IMR-90 (cell line): ENCODE data around the gene PCDHGA6. TPM values are rescaled to one million over a fixed set of nuclear protein-coding genes. Genes with fewer than 3 reads are reported as not detected.

Experiments used
- ATAC-seq: fragments of 200-7000 bp; cut with Tn5 transposase; 2 replicates; pipeline ENCODE4 v1.9.1; 2020; ENCODE audit warnings: low read depth, mild to moderate bottlenecking, moderate library complexity
- BruUV-seq: library from RNA; stranded (reverse); fragments of 400-500 nt; replicated peaks from 2 replicates; lab custom pipeline; 2021; lab: Mats Ljungman, UMichigan
- CTCF ChIA-PET: fragments of 300-600 bp; formaldehyde crosslinking; extraction: SDS; loops from one replicate; lab custom pipeline; 2021; ENCODE audit warnings: antibody characterized with exemption; lab: Yijun Ruan, JAX
- POLR2A ChIA-PET: fragments of 300-600 bp; sonication (Branson Sonifier 250); formaldehyde crosslinking; loops from one replicate; lab custom pipeline; 2022; ENCODE audit warnings: antibody characterized with exemption; ENCODE audit not compliant: unreplicated experiment; lab: Charles Lee
- DNase-seq: peaks from one replicate; pipeline ENCODE4 v3.0.0; 2013
- H2AFZ ChIP-seq: replicated peaks from 2 replicates; pipeline ENCODE3; 2013; ENCODE audit warnings: low read length, mild to moderate bottlenecking; ENCODE audit not compliant: poor library complexity
- H2AK5ac ChIP-seq: 2 replicates; pipeline ENCODE4 v1.6.1; 2013; ENCODE audit warnings: low read depth, low read length, inconsistent platforms
- H2AK9ac ChIP-seq: replicated peaks from 2 replicates; pipeline ENCODE3; 2013; ENCODE audit warnings: mild to moderate bottlenecking, low read depth, low read length, moderate library complexity; ENCODE audit not compliant: poor library complexity
- H2BK120ac ChIP-seq: 2 replicates; pipeline ENCODE4 v1.6.1; 2013; ENCODE audit warnings: low read depth, low read length, inconsistent platforms
- H2BK15ac ChIP-seq: 3 replicates; pipeline ENCODE4 v1.6.1; 2013; ENCODE audit warnings: low read depth, low read length, inconsistent platforms
- H2BK20ac ChIP-seq: 2 replicates; pipeline ENCODE4 v1.6.1; 2013; ENCODE audit warnings: low read depth, mild to moderate bottlenecking, inconsistent platforms, low read length, moderate library complexity
- H2BK5ac ChIP-seq: 2 replicates; pipeline ENCODE4 v1.6.1; 2013; ENCODE audit warnings: mild to moderate bottlenecking, low read depth, low read length, inconsistent platforms; ENCODE audit not compliant: poor library complexity, severe bottlenecking
- H3K14ac ChIP-seq: replicated peaks from 2 replicates; pipeline ENCODE4 v1.6.1; 2013; ENCODE audit warnings: low read depth, low read length, inconsistent platforms
- H3K18ac ChIP-seq: 2 replicates; pipeline ENCODE4 v1.6.1; 2013; ENCODE audit warnings: low read depth, low read length, control low read depth
- H3K23ac ChIP-seq: 2 replicates; pipeline ENCODE4 v1.6.1; 2013; ENCODE audit warnings: low read depth, low read length, inconsistent platforms
- H3K27ac ChIP-seq: 2 replicates; pipeline ENCODE4 v1.5.1; 2013; ENCODE audit warnings: mild to moderate bottlenecking, control low read depth, low read length; ENCODE audit not compliant: insufficient read depth
- H3K27me3 ChIP-seq: 2 replicates; pipeline ENCODE4 v1.6.1; 2013; ENCODE audit warnings: low read length; ENCODE audit not compliant: control insufficient read depth, insufficient read depth
- H3K36me3 ChIP-seq: 2 replicates; pipeline ENCODE4 v1.6.1; 2013; ENCODE audit warnings: low read length, mixed read lengths; ENCODE audit not compliant: control insufficient read depth, insufficient read depth
- H3K4ac ChIP-seq: 2 replicates; pipeline ENCODE4 v1.6.1; 2013; ENCODE audit warnings: low read depth, low read length, inconsistent platforms
- H3K4me1 ChIP-seq: 2 replicates; pipeline ENCODE4 v1.6.1; 2013; ENCODE audit warnings: low read length, mixed read lengths; ENCODE audit not compliant: control insufficient read depth, insufficient read depth
- H3K4me2 ChIP-seq: 2 replicates; pipeline ENCODE4 v1.6.1; 2013; ENCODE audit warnings: low read depth, mild to moderate bottlenecking, control low read depth, low read length, moderate library complexity
- H3K4me3 ChIP-seq: 2 replicates; pipeline ENCODE4 v1.5.1; 2013; ENCODE audit warnings: low read depth, mild to moderate bottlenecking, control low read depth, low read length, moderate library complexity; ENCODE audit not compliant: insufficient read depth
- H3K56ac ChIP-seq: 2 replicates; pipeline ENCODE4 v1.6.1; 2013; ENCODE audit warnings: low read length, inconsistent platforms; ENCODE audit not compliant: insufficient read depth; ENCODE audit errors: extremely low read depth
- H3K79me1 ChIP-seq, 2 experiments: 2 replicates each; pipeline ENCODE4 v1.6.1; 2013; ENCODE audit warnings: low read length in 2 of 2, inconsistent platforms in 1 of 2, low read depth in 1 of 2
- H3K9ac ChIP-seq: 2 replicates; pipeline ENCODE4 v1.6.1; 2013; ENCODE audit warnings: low read depth, low read length, control low read depth
- H3K9me1 ChIP-seq: 2 replicates; pipeline ENCODE4 v1.6.1; 2013; ENCODE audit warnings: low read length, inconsistent platforms; ENCODE audit not compliant: insufficient read depth
- H3K9me3 ChIP-seq: 2 replicates; pipeline ENCODE4 v1.6.1; 2013; ENCODE audit warnings: low read length; ENCODE audit not compliant: control insufficient read depth, insufficient read depth
- H4K20me1 ChIP-seq: 2 replicates; pipeline ENCODE4 v1.6.1; 2013; ENCODE audit warnings: low read length, inconsistent platforms; ENCODE audit not compliant: insufficient read depth
- H4K5ac ChIP-seq: 2 replicates; pipeline ENCODE4 v1.6.1; 2013; ENCODE audit warnings: mild to moderate bottlenecking, low read depth, low read length, control low read depth
- H4K8ac ChIP-seq, 2 experiments: 2 replicates each; pipeline ENCODE4 v1.6.1; 2013; ENCODE audit warnings: low read depth in 2 of 2, low read length in 2 of 2, control low read depth in 1 of 2, inconsistent platforms in 1 of 2
- H4K91ac ChIP-seq: 2 replicates; pipeline ENCODE4 v1.6.1; 2013; ENCODE audit warnings: low read depth, low read length, inconsistent platforms; ENCODE audit not compliant: insufficient read depth
- CEBPB ChIP-seq: IDR thresholded peaks from 2 replicates; pipeline ENCODE4 v1.6.1; 2012; ENCODE audit warnings: low read depth, low read length, improper control_type of control experiment
- CHD1 ChIP-seq: IDR thresholded peaks from 2 replicates; pipeline ENCODE4 v1.6.1; 2012; ENCODE audit warnings: low read depth, low read length, improper control_type of control experiment
- FOS ChIP-seq: fragments of 150-350 bp; IDR thresholded peaks from 2 replicates; pipeline ENCODE4 v1.6.1; 2016; ENCODE audit warnings: low read depth, low read length
- MAFK ChIP-seq: IDR thresholded peaks from 2 replicates; pipeline ENCODE4 v1.6.1; 2012; ENCODE audit warnings: low read depth, low read length, improper control_type of control experiment
- MAZ ChIP-seq: IDR thresholded peaks from 2 replicates; pipeline ENCODE4 v1.6.1; 2012; ENCODE audit warnings: low read depth, mild to moderate bottlenecking, low read length, improper control_type of control experiment, moderate library complexity, borderline replicate concordance
- NFE2L2 ChIP-seq: fragments of 150-350 bp; IDR thresholded peaks from 2 replicates; pipeline ENCODE4 v1.6.1; 2016; ENCODE audit warnings: low read depth, mild to moderate bottlenecking, low read length
- POLR2A ChIP-seq: IDR thresholded peaks from 2 replicates; pipeline ENCODE4 v1.6.1; 2012; ENCODE audit warnings: mild to moderate bottlenecking, low read depth, low read length
- RAD21 ChIP-seq: IDR thresholded peaks from 2 replicates; pipeline ENCODE4 v1.6.1; 2012; ENCODE audit warnings: low read length, improper control_type of control experiment
- SMC3 ChIP-seq: fragments of 150-350 bp; IDR thresholded peaks from 2 replicates; pipeline ENCODE4 v1.6.1; 2016; ENCODE audit warnings: low read depth, mild to moderate bottlenecking, antibody characterized with exemption, low read length, moderate library complexity
- WGBS, 2 experiments: methylation state at CpG; one replicate each; pipeline versions ENCODE4 v1.1.5 to v1.1.7; 2013; ENCODE audit warnings: missing lambda C conversion rate in 2 of 2; ENCODE audit not compliant: insufficient read length in 1 of 2; ENCODE audit errors: extremely low coverage in 2 of 2; 5-methylcytosine and 5-hydroxymethylcytosine counted together
- dilution Hi-C: fragments of 300-500 bp; cut with HindIII; formaldehyde crosslinking; loops from one replicate; pipeline ENCODE4 v1.14.3; 2018; ENCODE audit warnings: low sequenced_read_pairs; ENCODE audit not compliant: unreplicated experiment
- in situ Hi-C: fragments of 300-500 bp; cut with MboI; formaldehyde crosslinking; loops from 3 replicates; pipeline ENCODE4 v1.14.3; 2019; ENCODE audit warnings: low sequenced_read_pairs, inconsistent platforms, mixed read lengths
- intact Hi-C: fragments of 100-400 bp; cut with micrococcal nuclease; formaldehyde crosslinking; loops from 2 replicates; pipeline ENCODE4 v1.10.0; 2022
- polyA plus RNA-seq, 3 experiments: library from polyadenylated mRNA; depleted of rRNA; stranded (reverse); fragments of >200 nt; gene quantifications; 2 replicates each; pipeline ENCODE4 v1.2.3, GENCODE V29; 2012; ENCODE audit warnings: low replicate concordance in 1 of 3
- total RNA-seq: library from RNA; depleted of rRNA; stranded (reverse); fragments of >200 nt; gene quantifications from 2 replicates; pipeline ENCODE4 v1.2.3, GENCODE V29; 2012
- TF ChIP-seq, protein P1 (sequence below): conservative IDR thresholded peaks from 2 replicates; pipeline ENCODE4 v1.5.1; 2012; ENCODE audit warnings: mild to moderate bottlenecking, low read depth, low read length, improper control_type of control experiment

Gene PCDHGA6
- total and polyA plus RNA-seq, 2 of the 4 experiments (the other 2 are of a cell fraction): 4.1 to 4.7 TPM

DNA sequence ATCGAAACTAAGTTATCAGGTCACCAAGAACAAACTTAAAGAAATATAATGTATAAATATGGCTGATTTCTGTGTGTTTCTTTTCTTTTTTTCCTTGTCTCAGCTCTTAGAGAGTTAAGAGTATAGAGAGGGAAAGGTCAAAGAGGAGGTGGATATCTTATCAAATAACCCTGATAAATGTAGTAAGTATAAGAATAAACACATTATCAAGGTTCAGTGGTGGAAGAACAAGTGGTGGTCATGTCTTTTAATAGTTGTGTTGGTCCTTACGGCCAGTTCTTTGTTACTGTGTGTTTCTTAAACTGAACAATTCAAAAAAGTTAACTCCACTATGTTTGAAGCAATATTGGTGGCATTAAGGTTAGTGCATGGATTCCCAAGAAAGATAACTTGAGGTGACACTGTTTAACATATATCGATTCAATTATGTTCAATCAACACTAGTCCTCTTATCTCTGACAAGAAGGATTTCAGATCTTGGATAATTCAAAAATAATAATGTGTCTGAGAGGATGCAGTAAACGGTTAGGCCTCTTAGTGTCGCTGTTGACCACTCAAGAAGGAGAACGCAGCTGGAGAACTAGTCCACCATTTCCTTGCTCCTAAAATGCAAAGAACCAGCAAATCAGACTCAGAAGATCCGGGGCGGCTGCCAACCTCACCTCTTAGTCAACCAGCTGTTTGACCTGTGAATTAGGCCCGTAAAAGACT is 30.3 kb upstream of the PCDHGA6 start, which contains the start of gene PCDHGA3:
PCDHGA3 (plus strand) TSS at position 588 of the 711 bp plus-strand sequence. CDS start 205 bp downstream, outside the sequence.
- no TSS peak for BruUV-seq
- no peak for TF ChIP-seq POLR2A
- TF ChIP-seq RAD21: peak; percentile 49
- TF ChIP-seq FOS: no peak
- no peak for TF ChIP-seq MAFK
- TF ChIP-seq, protein P1, sequence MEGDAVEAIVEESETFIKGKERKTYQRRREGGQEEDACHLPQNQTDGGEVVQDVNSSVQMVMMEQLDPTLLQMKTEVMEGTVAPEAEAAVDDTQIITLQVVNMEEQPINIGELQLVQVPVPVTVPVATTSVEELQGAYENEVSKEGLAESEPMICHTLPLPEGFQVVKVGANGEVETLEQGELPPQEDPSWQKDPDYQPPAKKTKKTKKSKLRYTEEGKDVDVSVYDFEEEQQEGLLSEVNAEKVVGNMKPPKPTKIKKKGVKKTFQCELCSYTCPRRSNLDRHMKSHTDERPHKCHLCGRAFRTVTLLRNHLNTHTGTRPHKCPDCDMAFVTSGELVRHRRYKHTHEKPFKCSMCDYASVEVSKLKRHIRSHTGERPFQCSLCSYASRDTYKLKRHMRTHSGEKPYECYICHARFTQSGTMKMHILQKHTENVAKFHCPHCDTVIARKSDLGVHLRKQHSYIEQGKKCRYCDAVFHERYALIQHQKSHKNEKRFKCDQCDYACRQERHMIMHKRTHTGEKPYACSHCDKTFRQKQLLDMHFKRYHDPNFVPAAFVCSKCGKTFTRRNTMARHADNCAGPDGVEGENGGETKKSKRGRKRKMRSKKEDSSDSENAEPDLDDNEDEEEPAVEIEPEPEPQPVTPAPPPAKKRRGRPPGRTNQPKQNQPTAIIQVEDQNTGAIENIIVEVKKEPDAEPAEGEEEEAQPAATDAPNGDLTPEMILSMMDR: peak; percentile 57
- TF ChIP-seq MAZ: no peak
- TF ChIP-seq SMC3: no peak
- TF ChIP-seq CEBPB: no peak
- no peak for TF ChIP-seq CHD1
- no peak for TF ChIP-seq NFE2L2
- peak within 1 kb of the TSS; percentile 58; the same call in 1 of the 2 replicates for H3K4me2 ChIP-seq

More for the DNA sequence above, 30.3 kb upstream of the PCDHGA6 start, which contains the start of gene PCDHGA3:
- no peak within 1 kb of the TSS for H2BK5ac ChIP-seq
- DNase-seq: peak; percentile 71
- peak within 1 kb of the TSS; percentile 51; the same call in 1 of the 2 replicates for H3K18ac ChIP-seq
- peak within 1 kb of the TSS; percentile 44 for H3K27ac ChIP-seq
- no peaks in the 10 kb centered on the region; the same call in 1 of the 2 replicates for H3K27me3 ChIP-seq
- 0 out of 2 replicates have a peak within 1 kb of the TSS, but pooled peaks have one; percentile 3 for H3K14ac ChIP-seq
- ATAC-seq: peak; percentile 71
- H3K9me1 ChIP-seq: no peaks in the 10 kb centered on the region
- no peak within 1 kb of the TSS for H3K56ac ChIP-seq
- peak within 1 kb of the TSS; percentile 87 for H2AFZ ChIP-seq
- ChIA-PET CTCF (interaction anchor here (1.0 kb wide), 1 partner anchor 224 kb away, joined by 4 read pairs; no protein-coding TSS in a partner anchor), POLR2A (interaction anchor here (0.6 kb wide), 1 partner anchor 653 kb away, joined by 4 read pairs; no protein-coding TSS in a partner anchor)
- no peak within 1 kb of the TSS; the same call in 1 of the 2 replicates for H3K23ac ChIP-seq
- H3K4me1 ChIP-seq: no peaks in the 10 kb centered on the region
- no peak within 1 kb of the TSS for H2BK20ac ChIP-seq
- intact Hi-C loops: no loop called here
- no peak within 1 kb of the TSS for H3K4ac ChIP-seq
- H3K9ac ChIP-seq: peak within 1 kb of the TSS; percentile 21
- WGBS, 2 experiments: no CpG with 5 or more reads among the region's 9 CpGs
- peaks cover 4% of the 10 kb centered on the region; the same call in 1 of the 2 replicates for H3K36me3 ChIP-seq
- no peak within 1 kb of the TSS for H4K91ac ChIP-seq
- dilution Hi-C loops: no loop called here
- no peak within 1 kb of the TSS for H2AK9ac ChIP-seq
- H4K5ac ChIP-seq: peak within 1 kb of the TSS; percentile 12; the same call in 1 of the 2 replicates
- H2BK15ac ChIP-seq: no peak within 1 kb of the TSS
- no peak within 1 kb of the TSS for H2AK5ac ChIP-seq
- H3K79me1 ChIP-seq: no peaks in the 10 kb centered on the region
- no peaks in the 10 kb centered on the region for H4K20me1 ChIP-seq
- H2BK120ac ChIP-seq: no peak within 1 kb of the TSS
- in situ Hi-C loops: no loop called here
- H3K9me3 ChIP-seq: peaks cover 47% of the 10 kb centered on the region
- peak within 1 kb of the TSS; percentile 48 for H3K4me3 ChIP-seq
- H4K8ac ChIP-seq: peak within 1 kb of the TSS in 1 of 2 experiments; percentile 53; a peak in 1 of 4 replicates
